COR-L47 (cell line): ENCODE measurements around the gene GRIK3.

Experiments
- DNase-seq: peaks from one replicate; lab custom pipeline; 2025; lab: John Stamatoyannopoulos, UW

GRIK3 gene

DNA sequence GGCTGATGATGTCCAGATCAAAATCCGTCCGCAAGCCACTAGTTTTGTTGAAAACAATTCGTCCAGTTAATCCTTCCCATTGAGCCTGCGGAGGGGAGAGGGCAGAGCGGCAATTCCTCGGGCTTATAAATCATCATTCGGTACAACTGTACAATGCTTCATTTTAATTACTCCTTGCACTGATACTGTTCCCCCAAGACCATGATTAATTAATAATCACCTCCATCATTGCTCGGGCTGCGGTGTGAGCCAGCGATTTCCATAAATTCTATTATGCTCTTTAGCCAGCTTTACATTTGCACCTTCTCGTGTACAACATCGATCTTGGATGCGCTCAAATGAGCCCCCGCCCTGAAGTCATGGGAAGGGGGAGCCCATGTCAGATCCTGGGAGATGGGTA, 180.7 kb downstream of the GRIK3 start:
- DNase-seq = no peak

DNA sequence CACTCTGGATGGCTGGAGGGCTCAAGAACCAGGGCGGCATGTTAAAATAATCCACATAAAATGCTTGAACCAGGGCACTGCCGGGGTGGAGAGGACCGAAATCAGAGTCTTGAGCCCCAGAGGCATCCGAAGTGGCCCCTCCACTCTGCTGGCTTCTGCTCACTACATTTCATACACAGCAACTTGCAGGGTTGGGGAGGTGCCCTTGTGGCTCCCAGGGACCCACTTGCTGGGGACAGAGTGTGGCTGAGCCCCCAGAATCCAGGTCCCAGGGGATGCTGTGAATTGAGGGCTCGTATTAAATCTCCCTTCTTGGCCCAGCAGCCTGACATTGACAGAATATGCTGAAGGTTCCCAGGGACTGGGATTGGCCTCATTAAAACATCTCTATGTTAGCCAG, 181.7 kb downstream of the GRIK3 start:
- DNase-seq = no peak

DNA sequence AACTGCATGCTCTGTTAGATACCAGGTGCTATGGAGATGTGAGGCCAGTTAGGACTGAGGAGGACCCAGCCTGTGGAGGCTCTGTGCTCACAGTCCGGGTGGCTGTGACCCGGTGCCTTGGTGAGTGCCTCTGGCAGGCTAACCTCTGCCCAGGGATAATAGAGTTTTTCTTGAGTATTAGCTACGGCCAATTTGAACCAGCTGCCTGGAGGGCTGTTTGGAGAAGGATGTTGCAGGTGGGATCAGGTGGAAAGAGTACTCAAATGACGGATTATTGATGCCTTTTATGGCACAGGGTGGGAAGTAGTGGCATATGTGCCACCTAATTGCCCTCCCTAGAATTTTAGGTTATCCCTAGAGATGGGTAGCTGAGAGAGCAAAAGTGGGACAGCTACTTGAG, 182.7 kb downstream of the GRIK3 start:
- no peak for DNase-seq

DNA sequence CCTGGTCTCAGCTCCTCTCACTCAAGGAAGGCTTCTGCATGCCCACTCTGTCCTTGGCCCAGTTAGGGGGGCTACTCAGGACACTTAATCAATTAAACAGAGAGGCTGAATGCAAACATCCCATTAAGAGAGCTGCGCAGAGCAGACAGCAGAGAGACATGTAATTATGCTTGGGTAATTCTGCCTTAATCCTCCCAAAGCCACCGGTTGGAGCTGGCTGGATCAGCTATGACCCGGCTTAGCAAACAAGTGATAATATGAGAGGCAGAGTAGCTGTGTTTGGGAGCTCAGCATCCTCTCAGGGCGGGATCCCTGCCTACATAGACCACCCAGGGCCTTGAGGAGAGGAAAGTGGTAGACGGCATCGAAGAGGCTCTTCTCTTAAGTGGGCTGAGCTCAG, 183.2 kb downstream of the GRIK3 start:
- no peak for DNase-seq

DNA sequence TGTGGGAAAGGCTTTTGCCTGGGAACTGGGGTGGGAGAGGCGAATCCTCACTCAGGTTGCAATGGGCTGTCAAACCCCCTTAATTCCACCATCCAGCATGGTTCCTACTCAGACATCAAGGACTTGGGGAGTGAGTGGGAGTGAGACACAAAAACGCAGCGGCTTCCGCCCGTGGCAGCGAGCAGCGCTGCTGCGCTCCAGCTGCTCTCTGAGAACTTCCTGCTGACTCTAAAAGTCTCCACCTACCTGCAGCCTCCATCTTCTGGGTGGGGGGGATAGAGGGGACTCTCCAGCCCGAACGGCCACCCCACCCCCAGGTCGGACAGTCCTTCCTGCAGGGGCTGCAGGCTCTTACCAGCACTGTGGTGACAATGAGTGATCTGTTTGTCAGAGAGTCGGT, 184.4 kb downstream of the GRIK3 start:
- DNase-seq = no peak

DNA sequence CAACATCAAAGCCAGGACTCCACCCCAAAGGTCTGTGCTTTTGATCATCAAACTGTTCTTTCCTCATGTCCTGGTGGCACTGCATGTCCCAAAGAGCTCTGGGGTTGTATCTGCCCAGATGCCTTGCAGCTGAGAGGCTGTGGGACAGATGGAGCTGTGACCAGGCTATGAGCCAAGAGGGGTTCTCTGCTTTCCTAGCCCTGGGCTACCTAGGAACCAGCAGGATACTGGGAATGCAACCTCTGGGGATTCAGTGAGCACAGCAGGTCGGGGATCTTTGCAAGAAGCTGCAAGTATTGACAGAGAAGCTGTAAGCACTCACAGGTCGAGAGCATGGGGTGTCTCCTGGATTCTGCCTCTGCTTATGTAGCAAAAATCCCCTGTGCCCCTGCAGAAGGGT, 186.6 kb downstream of the GRIK3 start:
- no peak for DNase-seq

DNA sequence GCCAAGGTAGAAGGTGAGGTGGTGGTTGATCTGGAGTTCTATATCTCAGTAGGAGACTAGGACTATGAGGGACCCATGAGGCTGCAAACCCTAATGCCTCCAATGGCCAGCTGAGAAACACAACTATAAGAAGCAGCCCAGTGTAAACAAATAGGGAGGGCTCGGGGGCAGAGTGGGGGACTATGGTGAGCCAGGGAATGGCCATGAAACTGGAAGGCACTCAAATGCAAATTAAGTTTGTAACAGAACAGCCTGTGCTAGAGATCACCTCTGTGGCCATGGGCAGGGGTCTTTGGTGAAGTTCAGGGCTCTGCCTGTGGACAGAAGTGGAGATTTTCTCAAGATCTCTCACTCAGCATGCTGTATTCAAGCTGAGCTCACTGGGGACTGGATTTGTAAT, 187.1 kb downstream of the GRIK3 start:
- DNase-seq = no peak

DNA sequence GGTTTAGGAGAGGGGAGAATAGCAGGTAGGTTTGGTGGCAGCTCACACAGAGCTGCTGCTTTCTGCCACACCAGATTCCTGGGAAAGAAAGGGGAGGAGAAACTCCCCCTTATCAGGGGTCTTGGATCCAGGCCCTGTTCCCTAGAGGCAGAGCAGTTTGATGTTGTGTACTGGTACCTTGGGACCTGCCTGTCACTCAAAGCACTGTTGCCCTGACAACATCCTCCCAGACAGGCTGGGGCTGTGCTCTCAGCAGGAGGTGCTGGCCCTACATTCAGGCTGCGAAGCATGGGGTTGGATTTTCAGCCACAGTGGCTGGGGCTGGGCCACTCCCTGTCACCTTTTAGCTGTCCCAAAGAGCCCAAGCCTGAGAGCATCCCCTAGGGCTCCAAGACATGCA, 188.0 kb downstream of the GRIK3 start:
- DNase-seq = no peak

DNA sequence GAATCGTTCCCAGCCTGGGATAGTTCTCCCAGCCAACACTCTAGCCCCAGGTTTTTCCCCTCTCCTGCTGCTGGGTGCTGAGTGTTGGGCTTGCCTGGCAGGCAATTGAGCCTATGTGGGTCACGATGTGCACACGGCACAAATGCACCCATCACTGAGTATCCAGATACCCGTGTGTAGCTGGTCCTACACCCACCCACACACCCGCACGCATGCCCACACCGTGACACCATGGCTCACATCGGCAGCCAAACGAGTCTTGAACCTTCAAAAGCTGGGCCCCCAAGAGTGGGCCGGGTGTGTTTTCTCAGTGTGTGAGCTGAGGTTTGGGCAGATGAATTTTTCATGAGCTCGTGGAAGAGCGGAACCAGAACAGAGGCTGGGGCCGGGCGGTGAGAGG, 188.5 kb downstream of the GRIK3 start:
- no peak for DNase-seq

DNA sequence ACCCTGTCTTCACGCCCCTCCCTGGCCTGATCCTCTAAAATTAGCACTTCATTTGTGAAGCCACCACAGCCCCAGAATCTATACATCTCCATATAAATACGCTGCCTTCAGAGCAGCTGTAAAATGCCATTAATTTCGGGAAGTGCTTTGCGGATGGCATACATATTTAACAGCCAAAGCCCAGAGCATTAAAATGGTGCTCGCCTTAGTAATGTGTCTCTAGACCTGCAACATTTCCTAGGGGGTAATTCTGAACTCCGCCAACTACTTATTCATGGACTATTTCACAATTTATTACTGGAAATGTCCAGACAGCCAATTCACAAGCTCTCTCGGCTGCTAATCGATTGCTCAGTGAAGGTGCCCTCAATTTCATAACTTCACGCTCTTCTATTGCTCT, 189.4 kb downstream of the GRIK3 start:
- no peak for DNase-seq

DNA sequence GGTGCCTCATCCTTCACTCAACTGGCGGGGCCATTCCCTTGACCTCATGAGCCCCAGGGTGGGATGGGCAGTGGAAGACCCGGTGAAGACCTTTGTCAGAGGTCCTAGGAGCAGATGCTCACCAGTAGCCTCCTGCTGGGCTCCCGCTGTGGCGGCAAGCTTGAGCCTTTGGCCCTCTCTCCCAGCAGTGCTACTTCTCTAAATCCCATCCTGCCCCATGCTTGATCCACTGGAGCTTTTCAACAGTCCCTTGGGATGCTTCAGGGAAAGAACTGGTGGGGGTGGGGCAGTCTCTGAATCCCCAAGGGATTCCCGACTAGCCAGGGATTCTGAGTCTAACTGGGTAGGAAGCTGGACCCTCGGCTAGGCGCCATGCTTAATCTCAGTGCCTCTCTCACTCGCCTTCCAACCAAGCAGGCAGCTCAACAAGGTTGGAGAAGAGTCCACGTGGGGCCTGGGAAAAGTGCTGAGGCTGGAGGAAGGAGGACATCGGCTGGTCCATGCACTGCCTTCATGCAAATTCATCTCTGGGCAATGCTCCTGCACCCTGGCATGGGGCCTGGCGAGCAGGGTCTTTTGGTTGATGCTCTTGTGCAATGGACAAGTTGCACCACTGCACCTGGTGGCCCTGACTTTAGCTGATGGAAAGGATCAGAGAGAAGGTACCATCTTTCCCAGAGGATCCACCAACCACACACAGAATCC, 190.3 kb downstream of the GRIK3 start:
- DNase-seq = no peak

DNA sequence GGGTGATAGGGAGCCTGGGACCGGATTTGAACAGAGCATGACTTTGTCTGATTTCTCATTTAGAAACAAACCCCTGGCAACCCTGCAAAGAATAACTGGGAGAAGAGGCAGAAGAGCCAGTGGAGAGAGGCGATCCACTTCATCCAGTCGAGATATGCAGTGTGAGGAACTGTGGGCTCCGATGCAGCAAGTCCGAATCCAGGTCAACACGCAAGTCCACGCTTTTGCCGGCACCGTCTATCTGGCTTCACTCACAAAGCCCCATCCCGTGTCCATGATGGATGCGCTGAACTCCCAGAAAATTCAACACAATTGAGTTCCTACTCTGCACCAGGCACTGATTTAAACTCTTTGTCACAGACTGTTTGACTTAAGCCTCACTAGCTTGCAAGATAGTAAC, 191.3 kb downstream of the GRIK3 start:
- no peak for DNase-seq

DNA sequence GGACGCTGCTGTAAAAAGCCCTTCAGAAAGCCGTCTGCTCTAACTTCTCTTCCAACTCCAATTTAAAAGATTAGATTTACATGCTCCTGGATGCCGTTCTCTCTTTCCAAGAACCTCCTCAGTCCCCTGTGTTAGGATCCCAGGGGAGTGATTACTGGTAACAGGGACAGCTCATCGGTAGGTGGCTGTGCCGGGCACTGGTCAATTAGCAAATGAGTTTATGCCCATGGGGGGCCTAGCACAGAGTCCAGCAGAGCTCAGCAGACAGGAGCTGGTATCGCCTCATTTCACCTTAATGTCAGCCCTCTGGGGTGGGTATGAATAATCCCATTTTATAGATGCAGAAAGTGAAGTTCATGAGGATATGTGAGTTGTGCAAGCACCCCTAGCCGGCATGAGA, 191.9 kb downstream of the GRIK3 start:
- DNase-seq = no peak

DNA sequence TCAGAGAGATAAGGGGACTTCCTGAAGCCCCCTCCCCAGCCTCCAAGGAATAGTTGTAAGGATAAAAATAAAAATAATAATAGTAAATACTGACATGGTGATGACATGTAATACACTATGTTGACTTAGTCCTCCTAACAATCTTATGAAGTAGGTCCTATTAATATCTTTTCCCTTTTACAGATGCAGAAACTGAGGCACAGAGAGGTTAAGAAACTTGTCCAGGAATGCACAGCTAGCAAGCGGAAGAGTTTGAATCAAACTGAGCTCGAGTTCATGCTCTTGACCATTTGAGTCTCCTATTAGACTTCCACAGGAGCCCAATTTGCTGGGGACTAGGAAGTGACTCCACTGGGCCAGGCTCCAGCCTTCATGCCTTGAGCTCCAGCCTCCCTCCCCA, 194.8 kb downstream of the GRIK3 start:
- no peak for DNase-seq

DNA sequence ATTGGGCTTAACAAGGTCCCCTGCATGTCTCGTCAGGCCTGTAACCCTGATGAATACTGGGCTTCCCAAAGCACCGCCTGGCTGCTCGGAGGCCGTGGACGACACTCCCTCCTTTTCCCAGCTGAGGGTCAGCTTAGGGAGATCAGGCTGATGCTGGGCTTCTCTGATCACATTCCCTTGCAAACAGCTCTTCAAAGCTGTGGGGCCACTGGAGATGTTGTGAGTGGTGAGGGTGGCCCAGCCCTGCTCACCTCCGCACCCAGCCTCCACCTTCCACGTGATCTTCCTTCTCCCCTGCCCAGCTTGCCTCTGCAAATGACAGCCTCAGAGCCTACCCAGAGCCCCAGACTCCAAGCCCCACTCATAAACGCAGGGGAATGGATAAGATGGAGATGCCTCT, 195.4 kb downstream of the GRIK3 start:
- DNase-seq = no peak

DNA sequence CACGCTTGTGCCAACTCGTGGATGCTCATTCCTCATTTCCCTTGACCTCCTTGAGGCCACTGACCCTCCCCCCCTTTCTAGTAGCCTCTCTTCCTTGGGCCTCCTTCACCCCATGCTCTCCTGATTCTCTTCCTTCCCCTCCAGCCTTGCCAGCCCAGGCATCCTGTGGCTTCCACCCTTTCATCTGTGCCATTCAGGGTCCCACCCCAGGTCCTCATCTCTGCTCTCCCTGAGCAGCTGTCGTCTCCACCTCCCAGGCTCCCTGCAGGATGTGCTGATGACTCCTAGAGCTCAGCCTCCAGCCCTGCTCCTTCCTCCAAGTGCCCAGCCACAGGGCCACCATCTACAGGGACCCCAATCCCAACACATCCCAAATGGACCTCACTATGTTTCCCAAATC, 197.4 kb downstream of the GRIK3 start:
- no peak for DNase-seq

DNA sequence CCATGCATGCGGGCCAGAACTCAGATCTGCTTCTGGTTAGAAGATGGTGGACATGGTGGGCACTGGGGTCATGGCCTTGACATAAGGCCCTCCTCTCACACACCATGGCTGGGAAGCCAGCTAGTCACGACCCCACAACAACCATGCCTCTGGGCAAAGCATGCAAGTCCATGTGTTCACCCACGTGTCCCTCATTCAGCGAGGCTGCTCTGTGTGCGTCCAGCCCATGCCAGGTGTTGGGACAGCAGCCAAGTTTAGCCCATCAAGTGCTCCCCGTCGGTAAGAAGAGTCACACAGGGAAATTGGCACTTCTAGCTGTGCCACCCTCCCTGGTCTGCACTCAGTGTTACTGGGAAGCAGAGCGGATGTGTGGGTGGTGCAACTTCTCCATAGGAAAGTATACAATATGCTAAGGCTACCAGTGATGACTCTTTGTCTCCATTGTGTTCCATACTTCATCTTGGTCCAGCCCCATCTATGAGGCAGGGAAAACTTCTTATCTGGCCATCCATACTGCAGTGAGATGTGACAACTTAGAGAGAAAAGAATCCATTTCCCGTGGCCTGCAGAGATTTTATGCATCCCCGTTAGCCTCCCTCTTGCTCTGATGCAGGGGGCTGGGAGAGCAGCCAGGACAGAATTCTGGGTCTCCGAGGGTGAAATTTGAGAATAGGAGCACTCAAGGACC, 198.0 kb downstream of the GRIK3 start:
- peak; percentile 88 for DNase-seq

DNA sequence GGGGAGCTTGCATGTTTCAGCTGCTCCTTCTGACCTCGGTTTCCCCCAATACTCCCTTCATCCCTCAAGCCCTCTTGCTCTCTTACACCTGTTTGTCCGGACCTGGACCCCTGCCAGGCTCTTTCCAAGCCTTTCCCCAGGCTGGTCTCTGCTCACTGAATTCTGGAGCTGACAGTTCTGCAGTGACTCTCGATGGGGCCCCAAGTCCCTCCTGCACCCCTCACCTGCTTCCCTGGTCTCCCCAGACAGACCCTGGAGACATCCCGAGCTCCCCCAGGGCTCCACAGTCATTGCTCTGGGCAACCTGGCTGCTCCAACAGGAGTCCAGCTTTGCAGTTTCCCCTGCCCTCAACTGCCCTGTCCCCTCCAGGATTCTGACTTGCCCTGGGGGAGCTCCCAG, 198.6 kb downstream of the GRIK3 start:
- no peak for DNase-seq

DNA sequence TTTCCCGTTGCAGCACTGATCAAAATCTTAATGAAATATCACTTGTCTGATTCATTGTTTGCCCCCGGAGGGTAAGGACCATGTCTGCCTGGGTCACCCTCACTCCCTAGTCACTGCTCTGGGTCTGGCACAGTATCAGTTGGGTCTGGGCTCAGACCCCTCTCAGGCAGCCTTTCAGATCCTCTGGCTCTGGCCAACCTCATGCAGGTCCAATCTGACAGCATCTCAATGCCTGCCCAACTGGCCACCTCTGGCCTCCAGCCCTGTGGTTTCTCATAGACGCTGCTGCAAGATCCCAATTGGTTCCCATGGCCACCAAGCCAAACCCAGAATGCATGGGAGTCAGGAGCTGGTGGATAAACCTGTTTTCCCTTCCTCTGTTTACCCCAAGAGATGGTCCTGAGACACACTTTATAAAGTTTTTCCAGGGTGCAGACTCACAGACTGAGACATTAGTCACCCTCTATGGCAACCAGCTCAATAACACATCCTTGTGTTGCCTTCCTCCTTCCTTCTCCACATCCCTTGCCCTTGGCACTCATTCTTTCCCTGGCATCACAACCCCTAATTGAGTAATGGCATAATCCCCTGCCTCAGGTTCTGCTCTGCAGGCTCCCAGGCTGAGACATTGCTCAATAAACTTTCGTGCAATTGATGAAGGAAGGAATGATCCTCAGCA, 199.2 kb downstream of the GRIK3 start:
- DNase-seq = no peak

DNA sequence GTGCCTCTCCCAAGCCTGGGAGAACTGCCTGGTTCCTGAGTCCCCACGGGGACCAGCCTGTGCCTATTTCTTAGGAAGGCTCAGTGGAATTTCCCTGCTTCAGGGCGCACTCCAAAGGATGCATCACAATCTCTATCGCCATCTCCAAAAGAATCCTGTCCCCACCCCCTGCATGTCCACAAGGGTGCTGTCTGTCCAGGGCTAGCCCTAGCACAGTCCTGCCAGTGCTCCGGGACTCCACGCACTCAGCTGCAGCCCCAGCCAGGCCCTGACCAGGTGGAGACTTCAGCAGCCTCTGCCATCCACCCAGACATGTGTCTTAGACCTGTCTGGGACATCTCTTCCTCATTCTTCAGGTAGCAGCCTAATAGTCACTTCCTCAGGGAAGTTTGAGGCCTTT, 199.7 kb downstream of the GRIK3 start:
- no peak for DNase-seq

DNA sequence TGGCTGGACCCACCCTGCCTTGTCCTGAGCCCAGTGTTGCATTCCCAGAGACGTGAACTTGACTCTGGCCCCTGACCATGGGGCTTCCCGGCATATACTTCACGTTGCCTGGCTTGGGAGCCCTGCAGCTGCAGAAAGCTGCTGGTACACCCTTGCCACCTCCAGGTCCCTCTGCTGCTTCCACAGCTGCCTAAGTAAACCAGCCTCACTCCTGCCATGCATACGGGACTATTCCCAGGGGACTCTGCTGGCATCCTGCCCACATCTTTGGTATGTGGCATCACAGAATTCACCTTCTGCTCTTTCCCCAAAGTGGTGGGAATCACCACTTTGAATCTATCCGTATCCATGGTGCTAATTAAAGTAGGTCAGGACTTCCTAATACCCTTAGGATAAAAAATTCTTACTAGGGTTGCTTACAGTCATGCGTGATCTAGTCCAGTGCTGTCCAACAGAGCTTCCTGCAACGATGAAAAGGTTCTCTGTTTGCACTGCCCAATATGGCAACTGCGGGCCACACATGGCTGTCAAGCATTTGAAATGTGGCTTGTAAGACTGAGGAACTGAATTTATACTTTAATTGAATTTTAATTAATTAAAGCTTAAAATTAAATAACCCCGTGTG, 203.0 kb downstream of the GRIK3 start:
- DNase-seq = no peak

DNA sequence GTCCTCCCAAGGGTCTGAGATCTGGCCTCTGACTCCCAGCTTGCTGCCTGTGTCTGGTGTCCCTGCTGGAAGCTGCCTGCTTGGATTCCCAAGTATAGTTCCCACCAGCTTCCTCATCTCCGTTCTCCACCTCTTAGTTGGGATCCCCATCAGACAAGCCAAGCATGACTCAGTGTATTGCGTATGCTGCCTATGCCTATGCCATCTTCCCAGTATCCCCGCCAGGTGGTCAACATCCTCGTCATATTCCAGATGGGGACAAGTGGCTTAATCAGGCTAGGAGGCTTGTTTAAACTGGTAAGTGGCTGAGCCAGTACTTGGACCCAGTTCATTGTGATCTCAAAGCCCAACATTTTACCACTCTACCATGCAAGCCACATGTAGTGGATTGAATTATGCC, 204.4 kb downstream of the GRIK3 start:
- DNase-seq = no peak

DNA sequence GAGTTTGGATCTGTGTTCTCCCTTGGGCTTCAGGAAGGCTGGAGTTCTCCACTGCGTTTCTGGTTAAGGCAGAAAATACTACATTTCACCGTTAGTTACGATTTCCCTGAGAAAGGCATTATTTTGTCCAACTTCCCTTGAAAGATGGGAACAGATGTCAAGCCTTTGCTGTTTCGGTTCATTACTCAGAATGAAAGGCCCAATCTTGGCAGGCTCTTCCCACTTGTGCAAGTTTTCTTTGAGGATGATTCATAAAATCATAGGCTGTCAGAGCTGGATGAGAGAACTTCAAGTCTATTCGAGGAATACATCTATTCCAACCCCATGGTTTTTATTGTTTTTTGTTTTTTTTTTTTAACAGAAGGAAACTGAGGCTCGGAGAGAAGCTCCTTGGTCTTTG, 205.2 kb downstream of the GRIK3 start:
- no peak for DNase-seq
